Measurements from ENCODE around the gene NOVA2.

Gene NOVA2

GRCh38 chr19:45999653-46000121, 26.0 kb upstream of the NOVA2 start:
- Histone ChIP-seq H3K27me3 (replicated peaks; ENCODE audit: insufficient read depth, low read length) (no peaks in the 10 kb centered on the region), H3K4me2 (ENCODE audit: low read depth, low read length) (no peak overlapping the region), H2AFZ (ENCODE audit: low read length) (no peak overlapping the region), H3K79me2 (ENCODE audit: low read length) (peaks cover 21% of the 10 kb centered on the region), H3K27ac (ENCODE audit: low read length) (no peak overlapping the region), H3K9me3 (replicated peaks; ENCODE audit: insufficient read depth, low read length) (no peaks in the 10 kb centered on the region), H3K4me1 (ENCODE audit: low read length) (no peaks in the 10 kb centered on the region), H3K4me3 (ENCODE audit: low read length) (no peak overlapping the region), H3K9ac (ENCODE audit: low read length) (no peak overlapping the region), H3K36me3 (replicated peaks; ENCODE audit: insufficient read depth, low read length) (no peaks in the 10 kb centered on the region), H3F3A (ENCODE audit: insufficient read depth, low read length) (no peaks in the 10 kb centered on the region), H4K20me1 (ENCODE audit: insufficient read depth, low read length) (no peaks in the 10 kb centered on the region), H3K9me2 (replicated peaks; ENCODE audit: insufficient read depth, low read length) (no peaks in the 10 kb centered on the region)
- no peak for TF ChIP-seq EZH2 (optimal IDR thresholded peaks at IDR 0.05; ENCODE audit: low read depth, low read length)
- TF ChIP-seq EZH2phosphoT487 (IDR thresholded peaks at IDR 0.05; ENCODE audit: low read length): no peak
- no peak for TF ChIP-seq CTCF (IDR thresholded peaks at IDR 0.05; ENCODE audit: low read length)
- DNase-seq: no peak

GRCh38 chr19:45998834-45999233, 25.2 kb upstream of the NOVA2 start:
- DNase-seq: no peak
- Histone ChIP-seq H4K20me1 (ENCODE audit: insufficient read depth, low read length) (no peaks in the 10 kb centered on the region), H3K36me3 (replicated peaks; ENCODE audit: insufficient read depth, low read length) (no peaks in the 10 kb centered on the region), H3K4me1 (ENCODE audit: low read length) (no peaks in the 10 kb centered on the region), H3F3A (ENCODE audit: insufficient read depth, low read length) (no peaks in the 10 kb centered on the region), H3K79me2 (ENCODE audit: low read length) (peaks cover 21% of the 10 kb centered on the region), H3K9ac (ENCODE audit: low read length) (no peak overlapping the region), H2AFZ (ENCODE audit: low read length) (no peak overlapping the region), H3K27me3 (replicated peaks; ENCODE audit: insufficient read depth, low read length) (no peaks in the 10 kb centered on the region), H3K4me2 (ENCODE audit: low read depth, low read length) (no peak overlapping the region), H3K9me2 (replicated peaks; ENCODE audit: insufficient read depth, low read length) (no peaks in the 10 kb centered on the region), H3K27ac (ENCODE audit: low read length) (no peak overlapping the region), H3K9me3 (replicated peaks; ENCODE audit: insufficient read depth, low read length) (no peaks in the 10 kb centered on the region), H3K4me3 (ENCODE audit: low read length) (no peak overlapping the region)
- TF ChIP-seq CTCF (IDR thresholded peaks at IDR 0.05; ENCODE audit: low read length): no peak
- TF ChIP-seq EZH2phosphoT487 (IDR thresholded peaks at IDR 0.05; ENCODE audit: low read length): no peak
- TF ChIP-seq EZH2 (optimal IDR thresholded peaks at IDR 0.05; ENCODE audit: low read depth, low read length): no peak

GRCh38 chr19:45996933-45997332, 23.3 kb upstream of the NOVA2 start:
- H3K79me2 ChIP-seq (ENCODE audit: low read length): peaks cover 21% of the 10 kb centered on the region
- no peaks in the 10 kb centered on the region for H3F3A ChIP-seq (ENCODE audit: insufficient read depth, low read length)
- no peak overlapping the region for H3K4me3 ChIP-seq (ENCODE audit: low read length)
- H3K4me2 ChIP-seq (ENCODE audit: low read depth, low read length): no peak overlapping the region
- H3K9me3 ChIP-seq (replicated peaks; ENCODE audit: insufficient read depth, low read length): no peaks in the 10 kb centered on the region
- H3K9ac ChIP-seq (ENCODE audit: low read length): no peak overlapping the region
- H3K4me1 ChIP-seq (ENCODE audit: low read length): no peaks in the 10 kb centered on the region
- DNase-seq: no peak
- no peaks in the 10 kb centered on the region for H3K36me3 ChIP-seq (replicated peaks; ENCODE audit: insufficient read depth, low read length)
- H4K20me1 ChIP-seq (ENCODE audit: insufficient read depth, low read length): no peaks in the 10 kb centered on the region
- TF ChIP-seq EZH2phosphoT487 (IDR thresholded peaks at IDR 0.05; ENCODE audit: low read length) (no peak), EZH2 (optimal IDR thresholded peaks at IDR 0.05; ENCODE audit: low read depth, low read length) (no peak), CTCF (IDR thresholded peaks at IDR 0.05; ENCODE audit: low read length) (no peak)
- no peak overlapping the region for H3K27ac ChIP-seq (ENCODE audit: low read length)
- H3K9me2 ChIP-seq (replicated peaks; ENCODE audit: insufficient read depth, low read length): no peaks in the 10 kb centered on the region
- H3K27me3 ChIP-seq (replicated peaks; ENCODE audit: insufficient read depth, low read length): no peaks in the 10 kb centered on the region
- no peak overlapping the region for H2AFZ ChIP-seq (ENCODE audit: low read length)
